Loucy (cell line): Measurements from ENCODE around the gene BEGAIN.

Source experiments
- H2AFZ ChIP-seq: fragments of 200-600 bp; sonication (generic); 2 replicates; pipeline ENCODE4 v1.6.0; 2016; ENCODE audit warnings: antibody characterized with exemption, mild to moderate bottlenecking, low read length, moderate library complexity
- H3F3A ChIP-seq: fragments of 200-600 bp; 2 replicates; pipeline ENCODE4 v1.6.0; 2016; ENCODE audit warnings: antibody characterized with exemption, low read depth, mild to moderate bottlenecking
- H3K27me3 ChIP-seq: fragments of 200-600 bp; sonication (generic); 2 replicates; pipeline ENCODE4 v1.6.1; 2014; ENCODE audit warnings: low read length, mild to moderate bottlenecking; ENCODE audit not compliant: insufficient read depth, poor library complexity, severe bottlenecking
- H3K36me3 ChIP-seq: fragments of 200-600 bp; sonication (generic); 2 replicates; pipeline ENCODE4 v1.6.1; 2016; ENCODE audit warnings: low read length; ENCODE audit not compliant: insufficient read depth
- H3K4me1 ChIP-seq: fragments of 200-600 bp; sonication (generic); 2 replicates; pipeline ENCODE4 v1.5.1; 2014; ENCODE audit warnings: low read length, mild to moderate bottlenecking; ENCODE audit not compliant: insufficient read depth, poor library complexity, severe bottlenecking
- H3K4me2 ChIP-seq: fragments of 200-600 bp; sonication (generic); 2 replicates; pipeline ENCODE4 v1.6.0; 2014; ENCODE audit warnings: antibody characterized with exemption, low read length, low read depth, mild to moderate bottlenecking; ENCODE audit not compliant: poor library complexity, severe bottlenecking
- H3K4me3 ChIP-seq: fragments of 200-600 bp; sonication (generic); 2 replicates; pipeline ENCODE4 v1.5.1; 2014; ENCODE audit warnings: low read length, mild to moderate bottlenecking, mixed read lengths; ENCODE audit not compliant: poor library complexity, severe bottlenecking
- H3K79me2 ChIP-seq: fragments of 200-600 bp; sonication (generic); 2 replicates; pipeline ENCODE4 v1.6.1; 2014; ENCODE audit warnings: low read length; ENCODE audit not compliant: insufficient read depth
- H3K9ac ChIP-seq: fragments of 200-600 bp; sonication (generic); 2 replicates; pipeline ENCODE4 v1.6.0; 2014; ENCODE audit warnings: mild to moderate bottlenecking, low read depth, low read length, moderate library complexity; ENCODE audit not compliant: poor library complexity, severe bottlenecking
- H3K9me2 ChIP-seq: fragments of 200-600 bp; sonication (generic); replicated peaks from 2 replicates; pipeline ENCODE4 v1.6.1; 2016; ENCODE audit warnings: low read depth, low read length, mixed read lengths
- H3K9me3 ChIP-seq: fragments of 200-600 bp; sonication (generic); 2 replicates; pipeline ENCODE4 v1.6.1; 2014; ENCODE audit warnings: mild to moderate bottlenecking, antibody characterized with exemption, low read length, low read depth; ENCODE audit not compliant: insufficient read depth
- H4K20me1 ChIP-seq: fragments of 200-600 bp; sonication (generic); 2 replicates; pipeline ENCODE4 v1.6.0; 2014; ENCODE audit warnings: antibody characterized with exemption, low read length, mild to moderate bottlenecking; ENCODE audit not compliant: insufficient read depth, poor library complexity, severe bottlenecking
- CTCF ChIP-seq: fragments of 200-600 bp; sonication (generic); conservative IDR thresholded peaks from 2 replicates; pipeline ENCODE4 v1.5.1; 2014; ENCODE audit warnings: mild to moderate bottlenecking, antibody characterized with exemption, low read length
- EZH2phosphoT487 ChIP-seq: fragments of 200-600 bp; IDR thresholded peaks from 2 replicates; pipeline ENCODE4 v1.6.1; 2018; ENCODE audit warnings: antibody characterized with exemption, mild to moderate bottlenecking, moderate library complexity, borderline replicate concordance

BEGAIN gene

GRCh38 chr14:100504372-100505078 is 82.7 kb downstream of the BEGAIN start:
- Histone ChIP-seq H3K4me1 (peaks cover 6% of the 10 kb centered on the region), H3K9ac (no peak overlapping the region), H3K27me3 (no peaks in the 10 kb centered on the region), H3F3A (no peaks in the 10 kb centered on the region), H3K36me3 (no peaks in the 10 kb centered on the region), H3K9me2 (no peaks in the 10 kb centered on the region), H4K20me1 (no peaks in the 10 kb centered on the region), H3K79me2 (no peaks in the 10 kb centered on the region), H2AFZ (no peak overlapping the region), H3K9me3 (no peaks in the 10 kb centered on the region), H3K4me3 (no peak overlapping the region), H3K4me2 (no peak overlapping the region)
- TF ChIP-seq EZH2phosphoT487 (no peak), CTCF (no peak)

GRCh38 chr14:100503251-100503650 is 84.0 kb downstream of the BEGAIN start:
- H3K4me3 ChIP-seq, result no peak overlapping the region
- H4K20me1 ChIP-seq, result no peaks in the 10 kb centered on the region
- H2AFZ ChIP-seq, result no peak overlapping the region
- no peaks in the 10 kb centered on the region for H3K27me3 ChIP-seq
- no peaks in the 10 kb centered on the region for H3K79me2 ChIP-seq
- peaks cover 11% of the 10 kb centered on the region for H3K4me1 ChIP-seq
- no peaks in the 10 kb centered on the region for H3K36me3 ChIP-seq
- TF ChIP-seq CTCF (no peak), EZH2phosphoT487 (no peak)
- H3K9ac ChIP-seq, result no peak overlapping the region
- no peak overlapping the region for H3K4me2 ChIP-seq
- no peaks in the 10 kb centered on the region for H3F3A ChIP-seq
- no peaks in the 10 kb centered on the region for H3K9me2 ChIP-seq
- H3K9me3 ChIP-seq, result no peaks in the 10 kb centered on the region

GRCh38 chr14:100502622-100503220 is 84.5 kb downstream of the BEGAIN start:
- Histone ChIP-seq H3K36me3 (no peaks in the 10 kb centered on the region), H3F3A (no peaks in the 10 kb centered on the region), H3K27me3 (no peaks in the 10 kb centered on the region), H3K4me1 (peaks cover 11% of the 10 kb centered on the region), H3K4me2 (no peak overlapping the region), H3K4me3 (no peak overlapping the region), H3K79me2 (no peaks in the 10 kb centered on the region), H3K9me2 (no peaks in the 10 kb centered on the region), H2AFZ (no peak overlapping the region), H3K9me3 (no peaks in the 10 kb centered on the region), H4K20me1 (no peaks in the 10 kb centered on the region), H3K9ac (no peak overlapping the region)
- TF ChIP-seq EZH2phosphoT487 (no peak), CTCF (no peak)
